K562 (cell line): Measurements from ENCODE around the gene PODXL2. TPM values are rescaled to one million over a fixed set of nuclear protein-coding genes. Genes with fewer than 3 reads are reported as not detected.
A peak's percentile ranks its signal among the peaks of the same experiment; 100 is the strongest.

Experiments
- ARHGAP35 ChIP-seq: fragments of 450-650 bp; IDR thresholded peaks from 2 replicates; pipeline ENCODE4 v1.6.1; 2018; ENCODE audit not compliant: partially characterized antibody
- ATF4 ChIP-seq: fragments of 450-650 bp; formaldehyde crosslinking; IDR thresholded peaks from 2 replicates; pipeline ENCODE4 v1.4.0; 2022; ENCODE audit warnings: mild to moderate bottlenecking, moderate library complexity
- ATF7 ChIP-seq: fragments of 450-650 bp; IDR thresholded peaks from 2 replicates; pipeline ENCODE4 v1.7.1; 2014; ENCODE audit warnings: mild to moderate bottlenecking, moderate library complexity
- BRCA1 ChIP-seq, 2 experiments: fragments of 450-650 bp in 1 of 2; sonication (generic) in 1 of 2; formaldehyde crosslinking in 1 of 2; IDR thresholded peaks; 2 replicates each; pipeline versions ENCODE4 v1.5.0 to v1.6.1; 2017 to 2020; ENCODE audit warnings: mild to moderate bottlenecking in 1 of 2, missing genetic modification reagents in 1 of 2
- CBX1 ChIP-seq: sonication (generic); IDR thresholded peaks from 2 replicates; pipeline ENCODE4 v1.6.1; 2016; ENCODE audit warnings: antibody characterized with exemption, low read depth, mild to moderate bottlenecking
- CCNT2 ChIP-seq: IDR thresholded peaks from 2 replicates; pipeline ENCODE4 v1.6.1; 2011; ENCODE audit warnings: borderline replicate concordance, low read depth, mild to moderate bottlenecking, moderate library complexity, mixed read lengths, low read length; ENCODE audit not compliant: insufficient read length; ENCODE audit errors: extremely low read depth
- CHD1 ChIP-seq: fragments of 200-600 bp; sonication (generic); IDR thresholded peaks from one replicate; pipeline ENCODE4 v1.6.1; 2012; ENCODE audit warnings: mild to moderate bottlenecking, moderate library complexity, low read length, inconsistent platforms
- CREBBP ChIP-seq: IDR thresholded peaks from one replicate; pipeline ENCODE4 v1.6.1; 2012; ENCODE audit warnings: low read depth, mild to moderate bottlenecking, control low read depth, inconsistent platforms, low read length
- FOXA1 ChIP-seq: fragments of 450-650 bp; IDR thresholded peaks from 2 replicates; pipeline ENCODE4 v1.6.1; 2016; ENCODE audit warnings: mild to moderate bottlenecking, borderline replicate concordance
- HOMEZ ChIP-seq: fragments of 250-450 bp; sonication (Bioruptor Pico); IDR thresholded peaks from 2 replicates; pipeline ENCODE4 v1.4.0; 2020; ENCODE audit warnings: mild to moderate bottlenecking, moderate library complexity
- IFI16 ChIP-seq: fragments of 250-450 bp; sonication (Bioruptor Pico); IDR thresholded peaks from 2 replicates; pipeline ENCODE4 v2.1.2; 2022; ENCODE audit warnings: mild to moderate bottlenecking, inconsistent platforms
- JUN ChIP-seq, 2 experiments: sonication (generic) in 1 of 2; formaldehyde crosslinking in 1 of 2; IDR thresholded peaks; 2 replicates each; pipeline versions ENCODE4 v1.6.1 to v1.8.0; 2012 to 2022; ENCODE audit warnings: borderline replicate concordance in 2 of 2, mild to moderate bottlenecking in 2 of 2, improper control_type of control experiment in 1 of 2, low read depth in 1 of 2, low read length in 1 of 2, missing genetic modification reagents in 1 of 2
- KAT2B ChIP-seq: IDR thresholded peaks from one replicate; pipeline ENCODE4 v1.6.1; 2012; ENCODE audit warnings: low read depth, mild to moderate bottlenecking, control low read depth, inconsistent platforms, low read length, moderate library complexity
- KLF13 ChIP-seq: fragments of 450-650 bp; IDR thresholded peaks from 2 replicates; pipeline ENCODE4 v1.6.1; 2016; ENCODE audit warnings: missing genetic modification characterization, low read depth, mild to moderate bottlenecking, missing compliant biosample characterization, moderate library complexity, borderline replicate concordance
- LEF1 ChIP-seq: fragments of 450-650 bp; IDR thresholded peaks from 2 replicates; pipeline ENCODE4 v1.6.1; 2016; ENCODE audit warnings: mild to moderate bottlenecking
- NCOA4 ChIP-seq: fragments of 450-650 bp; IDR thresholded peaks from 2 replicates; pipeline ENCODE4 v1.6.1; 2018; ENCODE audit warnings: mild to moderate bottlenecking; ENCODE audit not compliant: partially characterized antibody
- NR1H2 ChIP-seq: sonication (generic); formaldehyde crosslinking; IDR thresholded peaks from 2 replicates; pipeline ENCODE4 v1.4.0; 2020; ENCODE audit warnings: mild to moderate bottlenecking, missing genetic modification reagents
- NRF1 ChIP-seq, 2 experiments: fragments of 450-650 bp; IDR thresholded peaks in 1 of 2; conservative IDR thresholded peaks in 1 of 2; 2 replicates each; pipeline ENCODE4 v1.6.1; 2014; ENCODE audit warnings: mild to moderate bottlenecking in 2 of 2
- PHF8 ChIP-seq: fragments of 200-600 bp; sonication (generic); IDR thresholded peaks from 2 replicates; pipeline ENCODE4 v1.6.1; 2012; ENCODE audit warnings: mixed run types, mild to moderate bottlenecking, inconsistent platforms, low read length, moderate library complexity, borderline replicate concordance
- RB1 ChIP-seq: fragments of 450-650 bp; IDR thresholded peaks from 2 replicates; pipeline ENCODE4 v1.6.1; 2017; ENCODE audit warnings: low read depth, mild to moderate bottlenecking
- SREBF1 ChIP-seq: fragments of 150-350 bp; IDR thresholded peaks from 2 replicates; pipeline ENCODE4 v1.6.1; 2014; ENCODE audit warnings: antibody characterized with exemption, low read depth, low read length, borderline replicate concordance
- SRSF9 ChIP-seq: fragments of 200-400 bp; formaldehyde crosslinking; IDR thresholded peaks from 2 replicates; pipeline ENCODE4 v1.6.1; 2017; ENCODE audit warnings: low read depth, low read length, borderline replicate concordance
- TEAD1 ChIP-seq, 2 experiments: fragments of 450-650 bp in 1 of 2; sonication (generic) in 1 of 2; formaldehyde crosslinking; IDR thresholded peaks; 2 replicates each; pipeline versions ENCODE4 v1.4.0 to v1.8.0; 2020 to 2022; ENCODE audit warnings: mild to moderate bottlenecking in 2 of 2, missing genetic modification reagents in 1 of 2
- ZNF124 ChIP-seq: sonication (generic); formaldehyde crosslinking; IDR thresholded peaks from 2 replicates; pipeline ENCODE4 v1.8.1; 2022; ENCODE audit warnings: missing genetic modification reagents
- ZNF274 ChIP-seq: IDR thresholded peaks from 2 replicates; pipeline ENCODE4 v1.6.1; 2011; ENCODE audit warnings: low read depth, mild to moderate bottlenecking, low read length, moderate library complexity, borderline replicate concordance
- ZNF561 ChIP-seq: fragments of 450-650 bp; formaldehyde crosslinking; conservative IDR thresholded peaks from 2 replicates; pipeline ENCODE4 v1.4.0; 2020; ENCODE audit warnings: mild to moderate bottlenecking, moderate library complexity
- polyA plus RNA-seq, 8 experiments: library from polyadenylated mRNA; depleted of rRNA in 4 of 8; stranded (reverse) in 5 of 8; unstranded in 3 of 8; fragments of >200 nt; fragmentation: Nextera tagmentation in 2 of 8; fragmentation: Illumina TruSeq in 1 of 8; extraction: Ambion mirVana in 2 of 8; extraction: Trizol in 1 of 8; gene quantifications; 2 replicates each; pipeline versions ENCODE4 v1.2.1 to v1.2.3, GENCODE V29; 2011 to 2014; ENCODE audit warnings: inconsistent platforms in 1 of 8, missing spikeins in 1 of 8
- total RNA-seq, 7 experiments: library from RNA; depleted of rRNA in 6 of 7; stranded (reverse); fragments of >200 nt in 6 of 7; fragmentation: Illumina TruSeq in 2 of 7; extraction: Trizol in 2 of 7; gene quantifications; 2 replicates each; pipeline versions ENCODE4 v1.2.1 to v1.2.3, GENCODE V29; 2011 to 2021; ENCODE audit warnings: low replicate concordance in 1 of 7

Gene PODXL2
- total and polyA plus RNA-seq, 9 of the 15 experiments (the other 6 are each of a cell fraction or from before 2014, with no cell fraction given): 0.03 to 52.5 (median 21.9) TPM

- peak; percentile 9; the same call in 1 of the 2 replicates for TF ChIP-seq JUN (IDR thresholded peaks at IDR 0.05; ENCODE audit: borderline replicate concordance, low read depth, low read length)
- no peak for TF ChIP-seq JUN (CRISPR knock-in tag; IDR thresholded peaks at IDR 0.05; ENCODE audit: borderline replicate concordance)
- no peak for TF ChIP-seq TEAD1 (CRISPR knock-in tag; IDR thresholded peaks at IDR 0.05)
- no peak for TF ChIP-seq KAT2B
- TF ChIP-seq ZNF561: no peak
- no peak for TF ChIP-seq NCOA4
- TF ChIP-seq ZNF274: no peak
- no peak for TF ChIP-seq CHD1
- no peak for TF ChIP-seq ZNF124 (CRISPR knock-in tag)
- peak; percentile 68; the same call in 1 of the 2 replicates for TF ChIP-seq KLF13
- no peak for TF ChIP-seq FOXA1
- no peak for TF ChIP-seq IFI16 (CRISPR knock-in tag)
- no peak for TF ChIP-seq CBX1
- no peak; a peak in 2 of 4 replicates for TF ChIP-seq NRF1 (conservative IDR thresholded peaks at IDR 0.05 in 1 of 2, IDR thresholded peaks at IDR 0.05 in 1 of 2)
- peak; percentile 42; the same call in 1 of the 2 replicates for TF ChIP-seq PHF8
- no peak for TF ChIP-seq HOMEZ (CRISPR knock-in tag)
- TF ChIP-seq SREBF1: no peak
- TF ChIP-seq ATF7: peak; percentile 41
- TF ChIP-seq SRSF9: no peak
- TF ChIP-seq BRCA1 (IDR thresholded peaks at IDR 0.05): no peak
- no peak for TF ChIP-seq BRCA1 (CRISPR knock-in tag; IDR thresholded peaks at IDR 0.05)
- TF ChIP-seq CCNT2: peak; percentile 89
- peak; percentile 72 for TF ChIP-seq RB1
- no peak for TF ChIP-seq LEF1
- no peak for TF ChIP-seq NR1H2 (CRISPR knock-in tag)
- TF ChIP-seq ARHGAP35: no peak
- no peak for TF ChIP-seq CREBBP
- no peak for TF ChIP-seq ATF4 (CRISPR knock-in tag)
These were observed 38.2 kb upstream of the PODXL2 start, which contains the start of gene TPRA1 (continued) for GRCh38 chr3:127590593-127591465.
